GM18526 (cell line): ENCODE data around the gene LRP8.

ENCODE experiments used
- POLR2A ChIP-seq: IDR thresholded peaks from 3 replicates; pipeline ENCODE4 v1.6.1; 2011; ENCODE audit not compliant: insufficient read length; ENCODE audit errors: extremely low read depth

The LRP8 gene

GRCh38 chr1:53242381-53242780, 85.5 kb downstream of the LRP8 start:
- TF ChIP-seq POLR2A, result no peak

- TF ChIP-seq POLR2A, result no peak
Observed at GRCh38 chr1:53241828-53242227, 86.0 kb downstream of the LRP8 start.

- TF ChIP-seq POLR2A, result peak; percentile 76
Observed at GRCh38 chr1:53238197-53239155, 89.4 kb downstream of the LRP8 start, which contains the start of gene MAGOH. MAGOH (minus strand) TSS chr1:53238518; CDS start chr1:53238448, 70 bp downstream.

GRCh38 chr1:53237638-53238037, 90.2 kb downstream of the LRP8 start:
- no peak for TF ChIP-seq POLR2A

GRCh38 chr1:53220962-53221286, 106.9 kb downstream of the LRP8 start:
- no peak for TF ChIP-seq POLR2A

GRCh38 chr1:53220171-53220961, 107.5 kb downstream of the LRP8 start, which contains the start of gene CZIB:
CZIB (minus strand) TSS chr1:53220634; CDS start chr1:53220575, 59 bp downstream.
- TF ChIP-seq POLR2A, result peak; percentile 95

- TF ChIP-seq POLR2A, result no peak
Observed at GRCh38 chr1:53219711-53220110, 108.2 kb downstream of the LRP8 start.

GRCh38 chr1:53218201-53218600, 109.7 kb downstream of the LRP8 start:
- no peak for TF ChIP-seq POLR2A

- no peak for TF ChIP-seq POLR2A
Observed at GRCh38 chr1:53214376-53214940, 113.4 kb downstream of the LRP8 start.

- no peak for TF ChIP-seq POLR2A
Observed at GRCh38 chr1:53210954-53211353, 116.9 kb downstream of the LRP8 start.

- TF ChIP-seq POLR2A, result no peak
Observed at GRCh38 chr1:53210352-53210751, 117.5 kb downstream of the LRP8 start.

- no peak for TF ChIP-seq POLR2A
Observed at GRCh38 chr1:53207726-53208125, 120.1 kb downstream of the LRP8 start.

GRCh38 chr1:53206735-53207379, 121.0 kb downstream of the LRP8 start:
- TF ChIP-seq POLR2A, result no peak

GRCh38 chr1:53203466-53203865, 124.4 kb downstream of the LRP8 start:
- TF ChIP-seq POLR2A, result no peak

GRCh38 chr1:53198241-53198651, 129.6 kb downstream of the LRP8 start:
- TF ChIP-seq POLR2A, result no peak
